Motor neuron (in vitro differentiated cells): Measurements from ENCODE around the gene SEC61B. TPM values are rescaled to one million over a fixed set of nuclear protein-coding genes. Genes with fewer than 3 reads are reported as not detected.
A peak's percentile ranks its signal among the peaks of the same experiment; 100 is the strongest.

Source experiments
- ATAC-seq, 8 experiments: fragments of 200-7000 bp; cut with Tn5 transposase; replicated peaks in 6 of 8; 2 replicates each; pipeline ENCODE4 v1.8.0; 2021; ENCODE audit warnings: mild to moderate bottlenecking in 8 of 8, moderate library complexity in 8 of 8
- H3K27ac ChIP-seq, 2 donors: fragments of 250-450 bp; sonication (Bioruptor Pico); 2 replicates each; pipeline ENCODE4 v1.9.0; 2021; ENCODE audit warnings: antibody characterized with exemption in 2 of 2, mild to moderate bottlenecking in 2 of 2, moderate library complexity in 1 of 2
- H3K4me1 ChIP-seq, 2 donors: fragments of 250-450 bp; sonication (Bioruptor Pico); replicated peaks in 1 of 2; 2 replicates each; pipeline ENCODE4 v1.6.1; 2021; ENCODE audit warnings: antibody characterized with exemption in 2 of 2, mild to moderate bottlenecking in 2 of 2, moderate library complexity in 1 of 2
- H3K4me3 ChIP-seq, 5 donors: fragments of 250-450 bp; sonication (Bioruptor Pico); 2 replicates each; pipeline ENCODE4 v1.9.0; 2021; ENCODE audit warnings: antibody characterized with exemption in 5 of 5, mild to moderate bottlenecking in 5 of 5, moderate library complexity in 4 of 5
- WGBS, 10 experiments: fragments of 450-650 bp; shearing (Covaris generic); methylation state at CpG; one replicate each; pipeline ENCODE4 v1.0.0; 2022; 5-methylcytosine and 5-hydroxymethylcytosine counted together
- in situ Hi-C, 9 experiments: fragments of 400-800 bp; cut with MboI; loops; one replicate each; pipeline ENCODE4 v1.15.0; 2021; ENCODE audit warnings: low sequenced_read_pairs in 9 of 9, low pct_unique_long_range_greater_than_20kb in 2 of 9; ENCODE audit not compliant: unreplicated experiment in 9 of 9
- total RNA-seq, 8 experiments: library from RNA; unstranded; fragments of 300-600 nt; gene quantifications; 2 replicates each; pipeline versions ENCODE4 v1.2.3 to v1.2.4, GENCODE V29; 2022

The SEC61B gene
- total RNA-seq, 8 experiments from 2014 or later, result 194 to 412 (median 285) TPM

- in situ Hi-C loops, result loop anchor here in 1 of 9 experiments (25.0 kb wide), 1 partner anchor 543 kb away; the partner anchor contains the start of gene NR4A3
- no peak overlapping the region for H3K27ac ChIP-seq
- no peaks in the 10 kb centered on the region for H3K4me1 ChIP-seq
- H3K4me3 ChIP-seq, result no peak overlapping the region
- ATAC-seq, result no peak
- WGBS, 10 experiments, result 31 to 93% (median 60%) methylated on average over 3 of the region's 3 CpGs; no CpG with 5 or more reads in 1 of the 10 experiments
Measured at GRCh38 chr9:99269416-99269815, 47.3 kb downstream of the SEC61B start.

GRCh38 chr9:99270491-99270890, 48.4 kb downstream of the SEC61B start:
- ATAC-seq, result peak in 3 of 8 experiments; percentile 61 to 70 (median 68)
- in situ Hi-C loops, result loop anchor here in 1 of 9 experiments (25.0 kb wide), 1 partner anchor 542 kb away; the partner anchor contains the start of gene NR4A3
- Histone ChIP-seq H3K27ac (no peak overlapping the region), H3K4me3 (no peak overlapping the region), H3K4me1 (no peaks in the 10 kb centered on the region)
- WGBS, 10 experiments, result 0 to 100% (median 51%) methylated on average over 1 to 3 of the region's 3 CpGs; no CpG with 5 or more reads in 2 of the 10 experiments

GRCh38 chr9:99272836-99273235, 50.8 kb downstream of the SEC61B start:
- ATAC-seq, result no peak
- in situ Hi-C loops, result loop anchor here in 1 of 9 experiments (25.0 kb wide), 1 partner anchor 539 kb away; the partner anchor contains the start of gene NR4A3
- no peak overlapping the region for H3K4me3 ChIP-seq
- H3K4me1 ChIP-seq, result no peaks in the 10 kb centered on the region
- no peak overlapping the region for H3K27ac ChIP-seq

- Histone ChIP-seq H3K4me3 (no peak overlapping the region), H3K27ac (no peak overlapping the region), H3K4me1 (no peaks in the 10 kb centered on the region)
- peak in 2 of 8 experiments; percentile 66 to 91 for ATAC-seq
- in situ Hi-C loops, result loop anchor here in 1 of 9 experiments (25.0 kb wide), 1 partner anchor 538 kb away; the partner anchor contains the start of gene NR4A3
- WGBS, 10 experiments, result 79 to 100% (median 80%) methylated on average over 1 to 4 of the region's 5 CpGs; no CpG with 5 or more reads in 3 of the 10 experiments
Measured at GRCh38 chr9:99274016-99274415, 51.9 kb downstream of the SEC61B start.

- peak in 2 of 8 experiments; percentile 33 to 65 for ATAC-seq
- Histone ChIP-seq H3K4me1 (no peaks in the 10 kb centered on the region), H3K4me3 (no peak overlapping the region), H3K27ac (no peak overlapping the region)
- WGBS, 10 experiments, result 40 to 100% (median 70%) methylated on average over 1 to 2 of the region's 2 CpGs; no CpG with 5 or more reads in 3 of the 10 experiments
- in situ Hi-C loops, result loop anchor here in 1 of 9 experiments (25.0 kb wide), 1 partner anchor 538 kb away; the partner anchor contains the start of gene NR4A3
Measured at GRCh38 chr9:99274495-99274894, 52.4 kb downstream of the SEC61B start.

Other genes with a start within 250 kb of the SEC61B start
- 10 to 100 TPM; 15.7 to 71.7 (median 33.8) TPM for gene TGFBR1, start 117.2 kb upstream of the SEC61B start, total RNA-seq
- gene ALG2, start 340 bp upstream of the SEC61B start, total RNA-seq, result 10 to 100 TPM; 16.7 to 62.2 (median 27.8) TPM